ENCODE results near the gene FLG. TPM values are rescaled to one million over a fixed set of nuclear protein-coding genes. Genes with fewer than 3 reads are reported as not detected.

The FLG gene
- not detected in 2 replicates for total RNA-seq

GRCh38 chr1:152325111-152325510, at the start of gene FLG:
FLG (minus strand) TSS chr1:152325239; CDS start chr1:152315456, 9,783 bp downstream.

GRCh38 chr1:152359906-152360305, 34.9 kb upstream of the FLG start, which contains the start of gene FLG2:
FLG2 (minus strand) TSS chr1:152360006; CDS start chr1:152358884, 1,122 bp downstream.

Other genes with a start within 250 kb of the FLG start
- not detected in 2 replicates for gene TCHHL1, start 236.2 kb downstream of the FLG start, total RNA-seq
- not detected in 2 replicates for gene TCHH, start 209.8 kb downstream of the FLG start, total RNA-seq
- gene RPTN, start 166.0 kb downstream of the FLG start, total RNA-seq, result not detected in 2 replicates
- not detected in 2 replicates for gene HRNR, start 101.0 kb downstream of the FLG start, total RNA-seq
- not detected in 2 replicates for gene FLG2, start 34.8 kb upstream of the FLG start, total RNA-seq
- not detected in 2 replicates for gene CRNN, start 89.0 kb upstream of the FLG start, total RNA-seq
- gene LCE5A, start 185.6 kb upstream of the FLG start, total RNA-seq, result not detected in 2 replicates
- gene CRCT1, start 189.2 kb upstream of the FLG start, total RNA-seq, result not detected in 2 replicates
- gene LCE3E, start 241.5 kb upstream of the FLG start, total RNA-seq, result not detected in 2 replicates